Measurements from ENCODE around the gene FOXP1. TPM values are rescaled to one million over a fixed set of nuclear protein-coding genes. Genes with fewer than 3 reads are reported as not detected.

The FOXP1 gene
- total and polyA plus RNA-seq, 9 donors = 17.6 to 28.2 (median 20.5) TPM

DNA sequence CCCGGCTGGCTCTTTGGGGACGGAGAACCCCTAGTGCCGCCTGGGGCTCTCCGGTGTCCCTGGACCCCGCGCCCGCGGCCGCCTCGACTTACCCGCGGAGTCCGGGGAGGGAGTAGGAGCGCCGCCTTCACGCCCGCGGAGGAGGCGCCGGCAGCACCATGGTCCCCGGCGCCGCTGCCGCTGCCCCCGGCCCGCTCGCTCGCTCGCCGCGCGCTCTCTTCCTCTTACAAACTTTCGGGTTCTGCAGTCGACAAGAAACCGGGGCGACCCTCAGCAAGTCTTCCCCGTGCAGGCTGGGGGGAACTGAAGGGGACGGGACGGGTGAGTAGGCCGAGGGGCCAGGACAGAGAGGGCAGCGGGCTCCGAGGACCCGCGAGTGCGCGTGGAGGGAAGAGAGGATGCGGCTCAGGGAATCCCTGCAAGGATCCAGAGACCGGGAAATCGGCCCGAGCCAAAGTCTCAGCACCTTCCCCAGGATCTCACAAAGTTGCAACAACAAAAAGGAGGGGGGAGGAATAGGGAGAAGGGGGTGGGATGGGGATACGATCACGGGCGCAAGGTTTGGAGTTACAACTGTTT, 2.0 kb downstream of the FOXP1 start:
- H3K4me3 ChIP-seq (ENCODE audit: low read length) = peak overlapping the region; percentile 74
- H3K27ac ChIP-seq (ENCODE audit: low read length) = peak overlapping the region; percentile 93
- H3K4me1 ChIP-seq (ENCODE audit: control insufficient read depth, insufficient read depth, low read length) = peaks cover 15% of the 10 kb centered on the region
- whole genome bisulfite sequencing (ENCODE audit: insufficient coverage) = 0% methylated on average over 43 of the region's 53 CpGs
- DNase-seq = peak; percentile 63
- H3K36me3 ChIP-seq (ENCODE audit: control insufficient read depth, insufficient read depth, low read length) = no peaks in the 10 kb centered on the region
- H3K27me3 ChIP-seq (ENCODE audit: control insufficient read depth, insufficient read depth, low read length) = peaks cover 20% of the 10 kb centered on the region
- no peaks in the 10 kb centered on the region for H3K9me3 ChIP-seq (replicated peaks; ENCODE audit: control insufficient read depth, low read depth, low read length)

DNA sequence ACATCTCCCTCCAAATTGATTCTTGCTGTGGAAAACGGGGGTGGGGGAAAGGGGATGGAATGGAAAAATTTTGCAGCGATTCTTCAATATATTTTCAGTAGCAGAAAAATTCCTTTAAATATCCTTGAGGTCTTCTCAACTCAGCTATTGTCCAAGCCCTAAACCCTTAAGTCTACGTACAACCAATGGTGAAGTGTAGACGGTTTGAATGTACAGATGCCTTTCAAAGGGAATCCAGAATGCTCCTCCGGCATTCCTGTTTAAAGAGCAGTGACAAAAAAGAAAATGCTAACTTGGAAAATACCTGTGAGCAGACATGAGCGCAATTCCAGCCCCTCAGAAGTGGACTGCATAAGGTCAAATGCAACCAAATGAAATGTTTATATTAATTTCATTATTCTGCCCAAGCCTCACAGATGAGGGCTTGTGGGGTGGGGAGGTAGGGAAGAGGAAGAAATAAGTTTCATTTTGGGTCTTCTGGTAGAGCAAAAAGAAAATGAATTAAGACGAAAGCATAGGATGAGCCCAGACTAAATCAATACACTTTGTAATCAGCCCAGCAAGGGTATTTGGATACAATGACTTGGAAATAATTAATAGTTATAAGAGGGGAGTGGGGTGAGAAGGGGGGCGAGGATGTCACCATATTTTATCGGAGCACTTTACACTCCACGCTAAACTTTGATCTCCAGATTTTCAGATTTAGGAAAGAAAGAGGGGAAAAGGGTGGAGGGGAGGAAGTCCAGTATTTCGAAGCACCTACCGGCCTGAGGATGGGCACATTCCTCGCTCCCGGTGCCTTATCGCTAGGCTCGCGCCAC, 2.7 kb downstream of the FOXP1 start:
- Histone ChIP-seq H3K36me3 (ENCODE audit: control insufficient read depth, insufficient read depth, low read length) (no peaks in the 10 kb centered on the region), H3K9me3 (replicated peaks; ENCODE audit: control insufficient read depth, low read depth, low read length) (no peaks in the 10 kb centered on the region), H3K27ac (ENCODE audit: low read length) (peak overlapping the region; percentile 62), H3K27me3 (ENCODE audit: control insufficient read depth, insufficient read depth, low read length) (peaks cover 20% of the 10 kb centered on the region), H3K4me1 (ENCODE audit: control insufficient read depth, insufficient read depth, low read length) (peaks cover 15% of the 10 kb centered on the region), H3K4me3 (ENCODE audit: low read length) (peak overlapping the region; percentile 74)
- peak; percentile 35 for DNase-seq
- WGBS (ENCODE audit: insufficient coverage) = 11% methylated on average over 8 of the region's 17 CpGs

DNA sequence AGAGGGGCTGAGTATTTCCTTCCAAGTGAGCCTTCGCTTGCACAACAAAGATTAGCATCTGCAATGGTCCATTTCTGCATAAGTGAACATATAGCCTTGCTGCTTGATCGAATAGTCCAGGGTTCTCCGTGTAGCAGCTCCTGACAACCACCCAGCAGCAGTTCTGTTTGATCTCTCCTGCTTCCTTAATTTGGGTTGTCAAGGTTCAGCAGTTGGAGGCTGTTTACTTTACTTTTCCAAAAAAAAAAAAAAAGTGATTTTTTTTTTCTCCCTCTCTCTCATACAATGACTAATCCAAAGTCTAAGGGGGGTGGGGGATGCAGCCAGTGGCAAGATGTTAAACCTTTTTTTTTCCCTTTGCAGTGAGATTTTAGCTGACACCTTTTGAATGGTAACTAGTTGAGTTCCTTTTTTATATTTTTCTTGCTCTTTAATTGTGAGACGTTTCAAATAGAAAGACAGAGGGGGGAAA, 3.6 kb downstream of the FOXP1 start:
- no peak overlapping the region for H3K27ac ChIP-seq (ENCODE audit: low read length)
- no peaks in the 10 kb centered on the region for H3K36me3 ChIP-seq (ENCODE audit: control insufficient read depth, insufficient read depth, low read length)
- 60% methylated on average over 1 of the region's 4 CpGs for WGBS (ENCODE audit: insufficient coverage)
- DNase-seq = peak; percentile 38
- no peaks in the 10 kb centered on the region for H3K9me3 ChIP-seq (replicated peaks; ENCODE audit: control insufficient read depth, low read depth, low read length)
- peaks cover 20% of the 10 kb centered on the region for H3K27me3 ChIP-seq (ENCODE audit: control insufficient read depth, insufficient read depth, low read length)
- H3K4me3 ChIP-seq (ENCODE audit: low read length) = no peak overlapping the region
- H3K4me1 ChIP-seq (ENCODE audit: control insufficient read depth, insufficient read depth, low read length) = peaks cover 15% of the 10 kb centered on the region

DNA sequence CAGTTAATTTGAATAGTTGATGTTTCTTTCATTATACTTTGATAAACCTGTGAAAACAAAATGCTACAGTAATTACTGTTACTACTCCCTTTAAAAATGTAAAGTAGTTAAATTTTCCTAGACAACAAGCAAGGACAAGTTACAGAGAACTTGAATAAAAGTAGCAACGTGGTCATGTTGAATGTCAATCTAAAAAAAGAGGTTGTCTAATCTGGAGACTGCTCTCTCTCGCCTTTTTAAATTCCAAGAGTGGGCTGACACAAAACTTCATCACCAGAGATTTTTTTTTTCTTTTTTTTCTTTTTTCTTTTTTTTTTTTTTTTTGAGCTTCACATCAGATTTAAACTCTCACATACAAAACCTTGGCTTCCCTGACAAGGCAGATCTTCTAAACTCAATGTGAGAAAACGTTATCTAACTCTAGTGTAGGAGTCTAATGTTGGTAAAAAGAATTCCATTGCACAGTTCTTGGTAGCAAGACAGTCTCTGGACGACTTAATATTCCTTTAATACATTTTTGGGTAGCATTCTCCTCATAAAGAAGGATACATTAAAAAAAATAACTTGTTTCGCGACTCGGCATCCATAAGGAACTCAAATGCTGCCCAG, 4.1 kb downstream of the FOXP1 start:
- WGBS (ENCODE audit: insufficient coverage) = 53% methylated on average over 3 of the region's 7 CpGs
- Histone ChIP-seq H3K4me3 (ENCODE audit: low read length) (no peak overlapping the region), H3K27me3 (ENCODE audit: control insufficient read depth, insufficient read depth, low read length) (peaks cover 20% of the 10 kb centered on the region), H3K9me3 (replicated peaks; ENCODE audit: control insufficient read depth, low read depth, low read length) (no peaks in the 10 kb centered on the region), H3K27ac (ENCODE audit: low read length) (no peak overlapping the region), H3K36me3 (ENCODE audit: control insufficient read depth, insufficient read depth, low read length) (no peaks in the 10 kb centered on the region), H3K4me1 (ENCODE audit: control insufficient read depth, insufficient read depth, low read length) (peaks cover 13% of the 10 kb centered on the region)
- peak; percentile 30 for DNase-seq

DNA sequence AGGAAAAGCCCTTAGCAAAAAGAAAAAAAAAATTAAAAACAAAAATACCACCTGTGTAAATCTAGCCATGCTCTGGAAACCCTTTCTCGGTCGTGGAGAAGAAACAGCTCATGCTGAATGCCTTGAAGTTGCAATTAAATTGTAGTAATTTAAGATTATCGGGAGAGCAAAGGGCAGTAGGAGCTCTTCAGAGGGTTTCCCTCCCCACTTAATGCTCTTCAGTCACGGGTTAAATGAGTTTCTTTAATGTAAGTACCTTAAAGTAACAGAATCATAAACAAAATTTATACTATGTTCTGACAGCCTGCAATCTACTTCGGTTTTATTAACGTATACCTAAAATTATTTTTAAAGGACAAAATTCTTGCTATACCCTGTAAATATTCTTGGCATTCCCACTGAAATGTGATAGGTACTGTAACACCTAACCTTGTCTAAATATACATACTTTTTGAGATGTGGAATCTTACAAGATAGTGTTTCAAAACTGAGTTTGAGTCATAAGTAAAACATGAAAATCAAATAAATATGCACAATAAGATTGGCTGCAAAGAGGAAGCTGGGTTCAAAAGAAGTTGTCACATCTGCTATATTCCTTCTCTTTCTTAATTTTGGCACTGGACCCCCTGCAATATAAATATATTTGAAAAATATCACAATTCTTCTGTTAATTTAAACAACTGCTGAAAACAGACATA, 5.3 kb downstream of the FOXP1 start:
- H3K4me1 ChIP-seq (ENCODE audit: control insufficient read depth, insufficient read depth, low read length) = peaks cover 13% of the 10 kb centered on the region
- H3K27me3 ChIP-seq (ENCODE audit: control insufficient read depth, insufficient read depth, low read length) = peaks cover 20% of the 10 kb centered on the region
- DNase-seq = no peak
- no peaks in the 10 kb centered on the region for H3K9me3 ChIP-seq (replicated peaks; ENCODE audit: control insufficient read depth, low read depth, low read length)
- H3K27ac ChIP-seq (ENCODE audit: low read length) = no peak overlapping the region
- H3K4me3 ChIP-seq (ENCODE audit: low read length) = no peak overlapping the region
- no CpG with 5 or more reads among the region's 6 CpGs for WGBS (ENCODE audit: insufficient coverage)
- H3K36me3 ChIP-seq (ENCODE audit: control insufficient read depth, insufficient read depth, low read length) = no peaks in the 10 kb centered on the region

DNA sequence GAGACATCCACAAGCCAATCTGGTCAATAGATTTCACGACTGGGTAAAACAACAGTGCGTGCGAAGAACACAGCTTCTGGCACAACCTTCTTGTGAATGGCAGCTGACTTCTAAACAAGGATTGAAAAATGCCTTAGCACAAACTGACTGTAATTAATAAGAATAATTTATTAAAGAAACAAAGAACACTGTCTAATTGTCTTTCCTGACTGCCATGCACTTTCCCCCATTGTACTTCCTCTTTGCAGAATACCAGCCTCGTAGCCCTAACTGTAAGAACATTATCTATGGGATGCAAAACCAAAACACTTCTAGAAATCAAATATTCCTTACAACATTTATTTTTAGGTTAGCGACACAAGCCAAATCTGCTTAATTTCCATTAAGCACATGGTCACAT, 6.5 kb downstream of the FOXP1 start:
- Histone ChIP-seq H3K36me3 (ENCODE audit: control insufficient read depth, insufficient read depth, low read length) (no peaks in the 10 kb centered on the region), H3K4me3 (ENCODE audit: low read length) (no peak overlapping the region), H3K4me1 (ENCODE audit: control insufficient read depth, insufficient read depth, low read length) (peaks cover 7% of the 10 kb centered on the region), H3K9me3 (replicated peaks; ENCODE audit: control insufficient read depth, low read depth, low read length) (no peaks in the 10 kb centered on the region), H3K27ac (ENCODE audit: low read length) (no peak overlapping the region), H3K27me3 (ENCODE audit: control insufficient read depth, insufficient read depth, low read length) (peaks cover 12% of the 10 kb centered on the region)
- 100% methylated on average over 1 of the region's 5 CpGs for WGBS (ENCODE audit: insufficient coverage)
- DNase-seq = no peak

DNA sequence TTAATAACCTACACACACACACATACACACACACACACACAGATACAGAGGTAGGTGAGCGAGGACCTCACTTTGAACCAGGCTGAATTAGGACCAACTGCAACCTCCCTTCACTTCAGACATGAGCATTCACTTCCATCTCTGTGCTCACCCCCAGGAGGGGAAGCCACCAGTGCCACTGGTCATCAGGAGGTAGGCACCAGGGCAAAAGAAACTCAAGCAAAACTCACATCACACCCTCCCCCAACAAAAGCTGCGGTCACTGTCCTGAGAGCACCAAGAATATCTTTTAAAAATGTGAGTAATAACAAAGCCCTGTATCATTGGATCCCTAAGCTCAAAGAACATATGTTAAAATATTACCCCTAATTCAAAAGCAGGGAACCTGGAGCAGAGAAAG, 8.1 kb downstream of the FOXP1 start:
- H3K9me3 ChIP-seq (replicated peaks; ENCODE audit: control insufficient read depth, low read depth, low read length) = no peaks in the 10 kb centered on the region
- no peak overlapping the region for H3K4me3 ChIP-seq (ENCODE audit: low read length)
- H3K36me3 ChIP-seq (ENCODE audit: control insufficient read depth, insufficient read depth, low read length) = no peaks in the 10 kb centered on the region
- H3K4me1 ChIP-seq (ENCODE audit: control insufficient read depth, insufficient read depth, low read length) = no peaks in the 10 kb centered on the region
- H3K27ac ChIP-seq (ENCODE audit: low read length) = no peak overlapping the region
- 100% methylated on average over 1 of the region's 2 CpGs for WGBS (ENCODE audit: insufficient coverage)
- no peak for DNase-seq
- H3K27me3 ChIP-seq (ENCODE audit: control insufficient read depth, insufficient read depth, low read length) = no peaks in the 10 kb centered on the region

DNA sequence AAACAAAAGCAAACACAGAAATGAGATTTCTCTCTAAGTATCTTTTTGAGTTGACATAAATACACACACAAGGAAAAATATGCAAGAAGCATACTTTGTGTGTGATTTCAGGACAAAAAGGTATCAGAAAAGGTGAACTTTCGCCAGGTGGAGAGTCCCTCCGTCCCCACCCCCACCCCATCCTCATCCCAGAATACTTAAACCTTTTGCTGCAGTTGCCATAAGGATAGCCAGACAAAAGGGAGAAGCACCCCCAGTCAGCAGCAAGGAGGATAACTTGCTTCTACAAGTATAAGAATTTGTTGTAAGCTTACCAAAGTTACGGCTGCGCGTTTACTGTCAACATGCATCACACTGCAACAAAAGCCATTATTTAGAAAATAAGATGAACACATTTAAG, 10.3 kb downstream of the FOXP1 start:
- H3K4me3 ChIP-seq (ENCODE audit: low read length) = no peak overlapping the region
- H3K4me1 ChIP-seq (ENCODE audit: control insufficient read depth, insufficient read depth, low read length) = no peaks in the 10 kb centered on the region
- WGBS (ENCODE audit: insufficient coverage) = no CpG with 5 or more reads among the region's 5 CpGs
- no peak for DNase-seq
- no peaks in the 10 kb centered on the region for H3K9me3 ChIP-seq (replicated peaks; ENCODE audit: control insufficient read depth, low read depth, low read length)
- no peak overlapping the region for H3K27ac ChIP-seq (ENCODE audit: low read length)
- H3K36me3 ChIP-seq (ENCODE audit: control insufficient read depth, insufficient read depth, low read length) = no peaks in the 10 kb centered on the region
- no peaks in the 10 kb centered on the region for H3K27me3 ChIP-seq (ENCODE audit: control insufficient read depth, insufficient read depth, low read length)

DNA sequence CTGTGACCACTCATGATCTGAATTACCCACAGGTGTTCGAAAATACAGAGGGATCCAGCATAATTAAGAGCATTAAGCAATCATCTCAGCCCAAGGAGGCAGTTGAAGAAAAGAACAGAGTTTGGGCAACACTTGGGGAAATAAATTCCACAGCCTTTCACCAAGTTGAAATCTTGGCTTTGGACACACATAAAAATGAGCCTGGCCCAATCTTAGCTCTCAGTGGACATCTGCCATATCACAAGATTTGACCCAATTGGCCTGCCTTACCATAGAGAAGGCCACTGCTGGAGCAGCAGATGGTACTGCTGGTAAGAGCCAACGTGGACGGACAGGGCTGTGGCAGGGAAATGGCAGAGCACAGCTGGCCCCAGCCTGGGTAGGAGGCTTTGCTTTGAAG, 13.0 kb downstream of the FOXP1 start:
- no peak overlapping the region for H3K27ac ChIP-seq (ENCODE audit: low read length)
- no peak for DNase-seq
- no peaks in the 10 kb centered on the region for H3K4me1 ChIP-seq (ENCODE audit: control insufficient read depth, insufficient read depth, low read length)
- H3K4me3 ChIP-seq (ENCODE audit: low read length) = no peak overlapping the region
- no CpG with 5 or more reads among the region's 3 CpGs for WGBS (ENCODE audit: insufficient coverage)
- no peaks in the 10 kb centered on the region for H3K27me3 ChIP-seq (ENCODE audit: control insufficient read depth, insufficient read depth, low read length)
- H3K36me3 ChIP-seq (ENCODE audit: control insufficient read depth, insufficient read depth, low read length) = no peaks in the 10 kb centered on the region
- no peaks in the 10 kb centered on the region for H3K9me3 ChIP-seq (replicated peaks; ENCODE audit: control insufficient read depth, low read depth, low read length)

DNA sequence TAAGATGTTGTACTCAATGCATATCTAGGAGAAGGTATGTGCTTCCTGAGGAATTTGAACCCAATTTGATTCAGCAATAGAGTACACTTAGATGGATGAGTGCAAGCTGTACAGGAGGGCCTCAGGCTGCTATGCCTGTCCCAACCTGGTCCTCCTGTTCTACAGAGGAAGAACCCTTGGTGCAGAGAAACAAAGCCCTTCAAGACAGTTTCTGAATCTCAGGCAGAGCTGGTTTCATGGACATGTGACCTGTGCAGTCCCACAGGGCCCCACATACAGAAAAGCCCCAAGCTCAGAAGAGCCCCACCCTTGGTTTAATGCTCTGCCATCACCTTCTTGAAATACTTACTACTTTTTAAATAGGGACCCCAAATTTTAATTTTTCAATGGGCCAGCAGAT, 15.3 kb downstream of the FOXP1 start:
- Histone ChIP-seq H3K27ac (ENCODE audit: low read length) (no peak overlapping the region), H3K27me3 (ENCODE audit: control insufficient read depth, insufficient read depth, low read length) (no peaks in the 10 kb centered on the region), H3K36me3 (ENCODE audit: control insufficient read depth, insufficient read depth, low read length) (no peaks in the 10 kb centered on the region), H3K4me1 (ENCODE audit: control insufficient read depth, insufficient read depth, low read length) (no peaks in the 10 kb centered on the region), H3K9me3 (replicated peaks; ENCODE audit: control insufficient read depth, low read depth, low read length) (no peaks in the 10 kb centered on the region), H3K4me3 (ENCODE audit: low read length) (no peak overlapping the region)
- no peak for DNase-seq
